Activated T-helper 1 cell treated with anti-CD3 and anti-CD28 coated beads, Interleukin-12 subunit alpha, Interleukin-12 subunit beta, Interleukin-2, Interleukin-4 antibody, amounts not matched to agents 30 ng/mL and 10 ng/mL and 1 ng/mL, durations not matched to agents 14 hours and 24 hours and 36 hours (primary cell): Measurements from ENCODE around the gene ANKRD17. TPM values are rescaled to one million over a fixed set of nuclear protein-coding genes. Genes with fewer than 3 reads are reported as not detected.
"Not testable (repeated sequence)": the region's sequence is repeated elsewhere in the genome, so short reads cannot be mapped to it uniquely, and the experiment has no call there.

ENCODE experiments used
- DNase-seq: peaks from one replicate; pipeline ENCODE4 v3.0.0; 2021; ENCODE audit warnings: low spot score
- H3K27ac Mint-ChIP-seq: one replicate; pipeline ENCODE4 v1.8.0; 2021; ENCODE audit warnings: mild to moderate bottlenecking, mixed read lengths
- H3K27me3 Mint-ChIP-seq: one replicate; pipeline ENCODE4 v1.8.0; 2022; ENCODE audit warnings: mild to moderate bottlenecking, moderate library complexity, mixed read lengths; ENCODE audit not compliant: insufficient read depth
- H3K36me3 Mint-ChIP-seq: one replicate; pipeline ENCODE4 v1.8.0; 2021; ENCODE audit warnings: low read depth, mixed read lengths
- H3K4me1 Mint-ChIP-seq: one replicate; pipeline ENCODE4 v1.8.0; 2021; ENCODE audit warnings: low read depth, mixed read lengths
- H3K4me3 Mint-ChIP-seq: one replicate; pipeline ENCODE4 v1.8.0; 2021; ENCODE audit warnings: mild to moderate bottlenecking, moderate library complexity, mixed read lengths
- H3K9me3 Mint-ChIP-seq: one replicate; pipeline ENCODE4 v1.8.0; 2021; ENCODE audit warnings: mixed read lengths
- intact Hi-C: fragments of 100-400 bp; cut with micrococcal nuclease; formaldehyde crosslinking; loops from one replicate; pipeline ENCODE4 v1.15.1; 2024
- total RNA-seq: library from RNA; stranded (reverse); gene quantifications from 2 replicates; pipeline ENCODE4 v1.2.3, GENCODE V29; 2022

ANKRD17 gene
- total RNA-seq, result 68.6 and 72.4 TPM in 2 replicates

GRCh38 chr4:73258686-73259570, at the start of gene ANKRD17:
Gene ANKRD17, minus strand, starts transcription at chr4:73258798. Its CDS starts 130 bp downstream, at chr4:73258668.
- peaks cover 48% of the 10 kb centered on the region for H3K4me1 Mint-ChIP-seq
- no peaks in the 10 kb centered on the region for H3K27me3 Mint-ChIP-seq
- peak within 1 kb of the TSS; percentile 99 for H3K4me3 Mint-ChIP-seq
- peak; percentile 91 for DNase-seq
- no peaks in the 10 kb centered on the region for H3K9me3 Mint-ChIP-seq
- peaks cover 10% of the 10 kb centered on the region for H3K36me3 Mint-ChIP-seq
- intact Hi-C loops, result loop anchor here (1.0 to 10.0 kb wide), 6 partner anchors 172 to 900 kb away; partner anchors contain the start of genes COX18 and MTHFD2L
- peak within 1 kb of the TSS; percentile 99 for H3K27ac Mint-ChIP-seq

GRCh38 chr4:73308286-73308685, 49.7 kb upstream of the ANKRD17 start:
- no peaks in the 10 kb centered on the region for H3K36me3 Mint-ChIP-seq
- no peak overlapping the region for H3K27ac Mint-ChIP-seq
- no peaks in the 10 kb centered on the region for H3K4me1 Mint-ChIP-seq
- intact Hi-C loops, result no loop called here
- no peak overlapping the region for H3K4me3 Mint-ChIP-seq
- H3K27me3 Mint-ChIP-seq, result no peaks in the 10 kb centered on the region
- DNase-seq, result no peak
- H3K9me3 Mint-ChIP-seq, result no peaks in the 10 kb centered on the region

- no peaks in the 10 kb centered on the region for H3K4me1 Mint-ChIP-seq
- no peak overlapping the region for H3K4me3 Mint-ChIP-seq
- H3K27ac Mint-ChIP-seq, result no peak overlapping the region
- H3K27me3 Mint-ChIP-seq, result no peaks in the 10 kb centered on the region
- H3K36me3 Mint-ChIP-seq, result no peaks in the 10 kb centered on the region
- no peaks in the 10 kb centered on the region for H3K9me3 Mint-ChIP-seq
- intact Hi-C loops, result no loop called here
- DNase-seq, result no peak
Observed at GRCh38 chr4:73303711-73304110, 45.1 kb upstream of the ANKRD17 start.

GRCh38 chr4:73299548-73300280, 41.1 kb upstream of the ANKRD17 start:
- intact Hi-C loops, result no loop called here
- Mint-ChIP-seq H3K27me3 (peaks cover 3% of the 10 kb centered on the region), H3K4me1 (no peaks in the 10 kb centered on the region), H3K27ac (no peak overlapping the region), H3K9me3 (peaks cover 19% of the 10 kb centered on the region), H3K36me3 (no peaks in the 10 kb centered on the region), H3K4me3 (no peak overlapping the region)
- no peak for DNase-seq

GRCh38 chr4:73292661-73293060, 34.1 kb upstream of the ANKRD17 start:
- DNase-seq, intact Hi-C loops, H3K4me3 Mint-ChIP-seq, H3K4me1 Mint-ChIP-seq, H3K27me3 Mint-ChIP-seq, H3K36me3 Mint-ChIP-seq, H3K27ac Mint-ChIP-seq: not testable (repeated sequence)
- peaks cover 12% of the 10 kb centered on the region for H3K9me3 Mint-ChIP-seq

- H3K27ac Mint-ChIP-seq, result no peak overlapping the region
Observed at GRCh38 chr4:73281982-73282381, 23.4 kb upstream of the ANKRD17 start.

GRCh38 chr4:73281396-73281795, 22.8 kb upstream of the ANKRD17 start:
- intact Hi-C loops, result no loop called here
- Mint-ChIP-seq H3K4me1 (no peaks in the 10 kb centered on the region), H3K27me3 (no peaks in the 10 kb centered on the region), H3K27ac (no peak overlapping the region), H3K36me3 (peaks cover 4% of the 10 kb centered on the region), H3K4me3 (no peak overlapping the region), H3K9me3 (peaks cover 19% of the 10 kb centered on the region)
- no peak for DNase-seq

More at GRCh38 chr4:73281982-73282381, 23.4 kb upstream of the ANKRD17 start:
- H3K36me3 Mint-ChIP-seq, result peaks cover 4% of the 10 kb centered on the region
- no peak overlapping the region for H3K4me3 Mint-ChIP-seq
- DNase-seq, result no peak
- no peaks in the 10 kb centered on the region for H3K4me1 Mint-ChIP-seq
- intact Hi-C loops, result no loop called here
- H3K9me3 Mint-ChIP-seq, result peaks cover 18% of the 10 kb centered on the region
- no peaks in the 10 kb centered on the region for H3K27me3 Mint-ChIP-seq

- no peaks in the 10 kb centered on the region for H3K27me3 Mint-ChIP-seq
- no peak overlapping the region for H3K27ac Mint-ChIP-seq
- peaks cover 22% of the 10 kb centered on the region for H3K9me3 Mint-ChIP-seq
- no peak overlapping the region for H3K4me3 Mint-ChIP-seq
- H3K4me1 Mint-ChIP-seq, result peaks cover 4% of the 10 kb centered on the region
- no peak for DNase-seq
- peaks cover 5% of the 10 kb centered on the region for H3K36me3 Mint-ChIP-seq
- intact Hi-C loops, result no loop called here
Observed at GRCh38 chr4:73277201-73277600, 18.6 kb upstream of the ANKRD17 start.

GRCh38 chr4:73275318-73275654, 16.7 kb upstream of the ANKRD17 start:
- peaks cover 4% of the 10 kb centered on the region for H3K36me3 Mint-ChIP-seq
- intact Hi-C loops, result no loop called here
- no peak overlapping the region for H3K4me3 Mint-ChIP-seq
- H3K27ac Mint-ChIP-seq, result no peak overlapping the region
- DNase-seq, result no peak
- peaks cover 4% of the 10 kb centered on the region for H3K4me1 Mint-ChIP-seq
- H3K9me3 Mint-ChIP-seq, result peaks cover 22% of the 10 kb centered on the region
- no peaks in the 10 kb centered on the region for H3K27me3 Mint-ChIP-seq

GRCh38 chr4:73272816-73273215, 14.2 kb upstream of the ANKRD17 start:
- peaks cover 2% of the 10 kb centered on the region for H3K36me3 Mint-ChIP-seq
- DNase-seq, result no peak
- peaks cover 8% of the 10 kb centered on the region for H3K9me3 Mint-ChIP-seq
- no peaks in the 10 kb centered on the region for H3K27me3 Mint-ChIP-seq
- no peak overlapping the region for H3K4me3 Mint-ChIP-seq
- intact Hi-C loops, result no loop called here
- no peak overlapping the region for H3K27ac Mint-ChIP-seq
- peaks cover 4% of the 10 kb centered on the region for H3K4me1 Mint-ChIP-seq

- Mint-ChIP-seq H3K27me3 (no peaks in the 10 kb centered on the region), H3K9me3 (no peaks in the 10 kb centered on the region), H3K4me3 (no peak overlapping the region), H3K4me1 (no peaks in the 10 kb centered on the region), H3K36me3 (no peaks in the 10 kb centered on the region), H3K27ac (no peak overlapping the region)
- no peak for DNase-seq
- intact Hi-C loops, result no loop called here
Observed at GRCh38 chr4:73267050-73267449, 8.5 kb upstream of the ANKRD17 start.

- no peak for DNase-seq
- intact Hi-C loops, result loop anchor here (1.0 to 10.0 kb wide), 6 partner anchors 172 to 899 kb away; partner anchors contain the start of genes COX18 and MTHFD2L
- H3K27me3 Mint-ChIP-seq, result no peaks in the 10 kb centered on the region
Observed at GRCh38 chr4:73259571-73260090, 1.0 kb upstream of the ANKRD17 start.

GRCh38 chr4:73258436-73258685, 237 bp downstream of the ANKRD17 start:
- Mint-ChIP-seq H3K9me3 (no peaks in the 10 kb centered on the region), H3K36me3 (peaks cover 10% of the 10 kb centered on the region), H3K27ac (peak overlapping the region; percentile 99), H3K27me3 (no peaks in the 10 kb centered on the region), H3K4me3 (peak overlapping the region; percentile 99), H3K4me1 (peaks cover 52% of the 10 kb centered on the region)
- no peak for DNase-seq
- intact Hi-C loops, result loop anchor here (2.0 to 10.0 kb wide), 5 partner anchors 171 to 900 kb away; partner anchors contain the start of gene MTHFD2L

More at GRCh38 chr4:73259571-73260090, 1.0 kb upstream of the ANKRD17 start:
- Mint-ChIP-seq H3K9me3 (no peaks in the 10 kb centered on the region), H3K4me3 (peak overlapping the region; percentile 99), H3K27ac (peak overlapping the region; percentile 99), H3K36me3 (peaks cover 10% of the 10 kb centered on the region), H3K4me1 (peaks cover 41% of the 10 kb centered on the region)
